Endothelial cell of umbilical vein (primary cell): ENCODE data around the gene NMT1.

Source experiments
- CTCF ChIP-seq, 2 donors: IDR thresholded peaks; 1 replicate in 1 of 2; 2 replicates in 1 of 2; pipeline ENCODE4 v1.5.1; 2011; ENCODE audit warnings: low read length in 2 of 2, mild to moderate bottlenecking in 2 of 2, moderate library complexity in 2 of 2, control low read depth in 1 of 2, inconsistent platforms in 1 of 2, low read depth in 1 of 2; ENCODE audit not compliant: insufficient read depth in 1 of 2; ENCODE audit errors: extremely low read depth in 1 of 2
- EZH2 ChIP-seq: IDR thresholded peaks from 2 replicates; pipeline ENCODE4 v1.6.1; 2012; ENCODE audit warnings: borderline replicate concordance, low read depth, mild to moderate bottlenecking, moderate library complexity, low read length, inconsistent platforms; ENCODE audit not compliant: severe bottlenecking
- FOS ChIP-seq: IDR thresholded peaks from 2 replicates; pipeline ENCODE4 v1.6.1; 2011; ENCODE audit warnings: mild to moderate bottlenecking, low read length, moderate library complexity, borderline replicate concordance; ENCODE audit not compliant: insufficient read depth
- POLR2A ChIP-seq: IDR thresholded peaks from 2 replicates; pipeline ENCODE4 v1.6.1; 2012; ENCODE audit warnings: low read depth, mild to moderate bottlenecking, control low read depth, low read length
- POLR2AphosphoS5 ChIP-seq: IDR thresholded peaks from 2 replicates; pipeline ENCODE4 v1.6.1; 2012; ENCODE audit warnings: low read depth, mild to moderate bottlenecking, control low read depth, low read length, moderate library complexity; ENCODE audit not compliant: insufficient read depth

GRCh38 chr17:45115871-45116270 lies 54.8 kb downstream of the NMT1 start:
- TF ChIP-seq CTCF (IDR thresholded peaks at IDR 0.05; ENCODE audit: extremely low read depth in 1 of 2, insufficient read depth in 1 of 2, low read depth in 1 of 2, low read length in 2 of 2) (no peak), POLR2A (no peak), FOS (no peak), POLR2AphosphoS5 (no peak), EZH2 (no peak)
